ENCODE measurements around the gene KCNG4.

KCNG4 gene

GRCh38 chr16:84181144-84181915, 58.5 kb downstream of the KCNG4 start:
- no peak for TF ChIP-seq CTCF (IDR thresholded peaks at IDR 0.05; ENCODE audit: low read depth, low read length, missing control alignments)
- H3K4me3 ChIP-seq (ENCODE audit: low read depth, low read length): no peak overlapping the region
- no peak for DNase-seq (ENCODE audit: low read depth)

GRCh38 chr16:84180519-84181140, 59.2 kb downstream of the KCNG4 start:
- TF ChIP-seq CTCF (IDR thresholded peaks at IDR 0.05; ENCODE audit: low read depth, low read length, missing control alignments): no peak

GRCh38 chr16:84179612-84180320, 60.0 kb downstream of the KCNG4 start:
- no peak for DNase-seq (ENCODE audit: low read depth)
- no peak for TF ChIP-seq CTCF (IDR thresholded peaks at IDR 0.05; ENCODE audit: low read depth, low read length, missing control alignments)
- no peak overlapping the region for H3K4me3 ChIP-seq (ENCODE audit: low read depth, low read length)

More at GRCh38 chr16:84180519-84181140, 59.2 kb downstream of the KCNG4 start:
- DNase-seq (ENCODE audit: low read depth): no peak
- no peak overlapping the region for H3K4me3 ChIP-seq (ENCODE audit: low read depth, low read length)

- TF ChIP-seq CTCF (IDR thresholded peaks at IDR 0.05; ENCODE audit: low read depth, low read length, missing control alignments): no peak
- no peak overlapping the region for H3K4me3 ChIP-seq (ENCODE audit: low read depth, low read length)
Measured at GRCh38 chr16:84178892-84179611, 60.8 kb downstream of the KCNG4 start.

GRCh38 chr16:84178146-84178765, 61.6 kb downstream of the KCNG4 start:
- DNase-seq (ENCODE audit: low read depth): no peak
- H3K4me3 ChIP-seq (ENCODE audit: low read depth, low read length): no peak overlapping the region
- no peak for TF ChIP-seq CTCF (IDR thresholded peaks at IDR 0.05; ENCODE audit: low read depth, low read length, missing control alignments)

More at GRCh38 chr16:84178892-84179611, 60.8 kb downstream of the KCNG4 start:
- DNase-seq (ENCODE audit: low read depth): no peak

GRCh38 chr16:84177741-84178073, 62.1 kb downstream of the KCNG4 start:
- TF ChIP-seq CTCF (IDR thresholded peaks at IDR 0.05; ENCODE audit: low read depth, low read length, missing control alignments): no peak
- no peak overlapping the region for H3K4me3 ChIP-seq (ENCODE audit: low read depth, low read length)
- DNase-seq (ENCODE audit: low read depth): no peak

Data from GM12864 (cell line).